NCI-H1436 (cell line): Measurements from ENCODE around the gene RBPJL.
A peak's percentile ranks its signal among the peaks of the same experiment; 100 is the strongest.

Source experiments
- DNase-seq: peaks from one replicate; lab custom pipeline; 2025; lab: John Stamatoyannopoulos, UW

Gene RBPJL

DNA sequence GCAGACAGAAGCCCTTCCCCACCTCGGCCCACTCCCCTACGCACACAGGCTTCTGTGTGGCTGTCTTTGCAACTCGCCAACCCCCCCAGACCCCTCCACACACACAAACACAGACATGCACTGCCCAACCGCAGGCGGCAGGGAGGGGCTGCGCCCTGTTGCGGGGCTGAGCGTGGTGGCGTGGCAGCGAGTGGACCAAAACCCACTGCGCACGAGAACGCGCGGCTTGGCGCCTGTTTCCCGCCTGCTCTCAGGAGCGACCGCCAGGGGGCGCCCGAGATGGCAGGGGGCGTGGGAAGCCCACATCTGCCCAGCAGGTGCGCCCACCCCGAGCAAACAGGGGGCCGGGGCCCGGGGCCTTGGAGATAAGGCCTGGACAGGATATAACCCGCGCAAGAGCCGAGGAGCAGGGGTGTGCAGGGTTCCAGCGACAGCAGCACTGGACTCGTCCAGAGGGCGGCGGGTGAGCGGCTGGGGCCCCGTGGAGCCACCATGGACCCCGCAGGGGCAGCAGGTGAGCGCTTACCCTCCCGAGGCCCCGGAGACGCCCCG lies at the start of gene RBPJL:
Gene RBPJL, plus strand, starts transcription at position 410 of the 552 bp plus-strand sequence. Its CDS starts 83 bp downstream, at position 493.
- no peak for DNase-seq

- DNase-seq = no peak
These were observed 49.5 kb upstream of the RBPJL start for GRCh38 chr20:45257161-45257560.

- no peak for DNase-seq
These were observed 48.9 kb upstream of the RBPJL start for GRCh38 chr20:45257711-45258110.

- no peak for DNase-seq
These were observed 48.4 kb upstream of the RBPJL start for GRCh38 chr20:45258259-45258658.

DNA sequence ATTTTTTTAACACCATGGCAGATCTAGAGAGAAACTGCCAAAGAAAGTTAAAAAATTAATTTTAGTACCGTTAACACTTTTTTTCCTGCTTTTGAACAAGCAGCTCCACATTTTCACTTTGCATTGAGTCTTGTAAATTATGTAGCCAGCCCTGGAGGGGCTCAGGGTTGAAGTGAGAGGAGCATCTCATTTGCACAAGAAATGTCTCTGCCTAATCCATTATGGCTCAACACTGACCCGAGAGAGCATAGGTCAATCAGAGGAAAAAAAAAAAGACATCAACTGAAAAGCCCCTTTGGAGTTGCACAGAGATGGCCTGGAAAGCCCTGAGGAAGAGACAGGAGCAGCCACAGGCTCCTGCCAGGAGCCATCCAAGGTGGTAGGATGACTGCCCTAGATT lies 48.0 kb upstream of the RBPJL start:
- no peak for DNase-seq

GRCh38 chr20:45263556-45264266 lies 42.9 kb upstream of the RBPJL start:
- no peak for DNase-seq

GRCh38 chr20:45266977-45267376 lies 39.7 kb upstream of the RBPJL start:
- DNase-seq = no peak

- no peak for DNase-seq
These were observed 38.1 kb upstream of the RBPJL start for GRCh38 chr20:45268531-45268930.

DNA sequence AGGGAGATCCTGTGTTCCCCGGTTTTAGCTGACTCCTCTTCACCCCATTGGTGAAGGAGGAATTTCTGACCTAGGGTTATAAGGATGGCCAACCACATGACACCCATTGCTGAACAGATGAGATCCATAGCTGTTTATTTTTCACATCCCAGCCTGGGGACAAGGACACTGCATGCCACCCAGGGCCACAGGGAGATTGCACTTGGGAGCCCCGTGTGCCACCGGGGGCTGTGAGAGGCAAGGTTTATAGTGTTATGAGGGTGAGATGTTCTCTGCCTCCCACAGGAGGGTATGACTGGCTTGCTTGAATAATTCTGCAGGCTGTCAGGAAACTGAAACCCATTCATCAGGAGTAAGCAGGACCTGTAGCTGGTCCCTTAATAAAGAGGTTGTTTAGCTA lies 37.6 kb upstream of the RBPJL start:
- no peak for DNase-seq

DNA sequence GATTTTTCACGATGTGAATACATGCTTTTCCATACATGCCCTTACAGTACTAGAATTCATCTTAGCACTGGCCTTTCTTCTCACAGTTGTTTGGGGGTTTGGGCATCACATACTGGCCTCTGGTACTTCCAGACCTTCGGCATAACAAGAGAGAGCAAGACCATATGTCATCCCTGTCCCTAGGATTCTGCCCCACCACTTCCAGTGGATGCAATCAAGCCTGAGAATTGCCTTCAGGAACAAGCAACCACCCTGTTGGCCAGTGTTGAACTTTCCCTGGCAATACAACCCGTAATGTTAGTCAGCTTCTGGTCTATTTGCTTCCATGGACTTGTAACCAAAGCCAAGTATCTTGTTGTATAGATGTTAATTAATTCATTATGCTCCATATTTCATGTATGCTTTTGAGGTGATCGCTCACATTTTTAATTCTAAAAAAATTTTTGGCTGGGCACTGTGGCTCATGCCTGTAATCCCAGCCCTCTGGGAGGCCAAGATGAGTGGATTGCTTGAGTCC lies 36.8 kb upstream of the RBPJL start:
- DNase-seq = no peak

DNA sequence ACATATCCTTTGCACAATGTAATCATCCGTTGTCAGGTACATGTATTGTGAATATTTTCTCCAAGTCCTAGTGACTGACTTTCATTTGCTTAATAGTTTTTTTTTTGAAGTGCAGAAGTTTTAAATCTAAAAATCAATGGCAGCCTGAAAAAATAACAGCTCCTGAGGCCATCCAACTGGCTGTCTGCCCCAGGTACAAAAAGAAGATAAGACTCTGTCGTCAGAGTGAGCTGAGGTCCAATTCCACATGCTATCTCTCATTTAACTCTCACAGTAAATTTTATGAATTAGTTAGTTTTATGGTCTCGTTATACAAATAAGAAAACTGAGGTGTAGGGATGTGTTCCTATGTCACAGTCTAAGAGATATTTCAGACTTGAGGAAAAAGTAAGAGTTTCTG lies 31.3 kb upstream of the RBPJL start:
- no peak for DNase-seq

DNA sequence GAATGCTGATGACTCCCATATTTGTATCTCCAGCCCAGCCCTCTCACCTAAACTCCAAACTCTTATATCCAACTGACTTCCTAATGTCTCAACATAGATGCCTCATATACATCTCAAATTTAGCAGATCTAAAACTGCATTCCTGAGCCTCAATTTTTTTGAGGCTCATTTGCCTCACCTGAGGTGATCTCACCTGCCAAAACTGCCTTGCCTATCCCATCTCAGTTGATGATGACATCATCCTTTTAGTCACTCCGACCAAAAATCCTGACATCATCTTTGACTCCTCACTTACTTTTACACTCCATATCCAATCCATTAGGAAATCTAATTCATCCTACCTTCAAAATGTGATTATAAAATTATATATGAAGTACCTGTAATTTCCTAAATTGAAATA lies 26.6 kb upstream of the RBPJL start:
- no peak for DNase-seq

- DNase-seq = no peak
These were observed 23.7 kb upstream of the RBPJL start for GRCh38 chr20:45282700-45283550.

- DNase-seq = no peak
These were observed 23.0 kb upstream of the RBPJL start for GRCh38 chr20:45283551-45284057.

GRCh38 chr20:45288376-45288775 lies 18.3 kb upstream of the RBPJL start:
- no peak for DNase-seq

GRCh38 chr20:45288860-45289259 lies 17.8 kb upstream of the RBPJL start:
- no peak for DNase-seq

DNA sequence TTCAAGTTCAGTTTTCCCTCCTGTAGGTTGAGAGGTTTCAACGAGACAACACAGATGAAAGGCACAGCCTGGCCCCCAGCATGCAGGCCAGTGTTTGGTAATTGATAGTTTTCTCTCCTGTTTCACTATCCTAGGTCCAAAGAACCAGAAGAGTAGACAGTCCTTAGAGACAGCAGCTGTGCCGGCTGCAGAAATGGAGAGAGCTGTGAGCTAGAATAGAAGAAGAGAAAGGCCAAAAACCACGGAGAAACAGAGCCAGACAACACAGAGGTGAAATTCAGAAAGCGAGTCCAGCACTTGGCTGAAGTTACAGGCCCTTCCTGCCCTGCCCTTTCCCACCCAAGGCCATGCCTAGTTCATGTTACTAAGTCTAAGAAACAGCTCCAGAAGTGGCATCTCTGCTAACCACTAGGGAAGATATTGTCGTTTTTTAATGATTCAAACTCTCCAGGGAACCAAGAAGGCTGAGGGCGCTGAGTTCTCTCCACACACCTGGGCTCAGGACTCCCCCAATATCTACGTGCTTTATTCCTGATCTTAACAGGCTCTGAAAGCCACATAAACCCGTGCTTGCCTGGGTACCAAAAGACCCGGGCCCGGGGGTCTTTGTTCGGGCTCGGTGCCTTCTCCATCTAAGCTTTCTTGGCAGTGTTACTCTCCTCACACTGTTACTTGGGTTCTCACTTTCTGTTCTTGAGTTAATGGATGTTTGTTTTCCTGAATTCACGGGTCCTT lies 16.5 kb upstream of the RBPJL start:
- DNase-seq = no peak

- peak; percentile 43 for DNase-seq
These were observed 15.8 kb upstream of the RBPJL start for GRCh38 chr20:45290677-45291355.

GRCh38 chr20:45291526-45291925 lies 15.1 kb upstream of the RBPJL start:
- no peak for DNase-seq

DNA sequence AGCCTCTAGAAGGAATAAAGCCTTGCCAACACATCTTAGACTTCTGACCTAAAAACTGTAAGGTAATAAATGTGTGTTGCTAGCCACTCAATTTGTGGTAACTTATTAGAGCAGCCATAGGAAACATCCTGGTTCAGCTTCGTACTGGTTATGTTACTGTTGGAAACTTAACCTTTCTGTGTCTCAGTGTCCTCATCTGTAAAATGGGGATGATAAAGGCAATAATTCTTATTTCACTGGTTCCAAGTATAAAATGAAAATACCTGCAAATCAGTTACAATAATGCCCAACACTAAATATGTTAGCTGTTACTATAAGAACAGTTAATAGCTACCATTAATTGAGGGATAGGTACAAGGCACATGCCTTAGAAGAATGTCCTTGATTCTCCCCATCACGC lies 14.3 kb upstream of the RBPJL start:
- no peak for DNase-seq
